HG02798 (cell line): ENCODE results near the gene OPA3.
"Not testable (repeated sequence)": the region's sequence is repeated elsewhere in the genome, so short reads cannot be mapped to it uniquely, and the experiment has no call there.

Experiments
- ATAC-seq: cut with Tn5 transposase; IDR thresholded peaks from one replicate; pipeline ENCODE4 v1.9.1; 2021; ENCODE audit warnings: mild to moderate bottlenecking; ENCODE audit not compliant: unreplicated experiment, poor library complexity

OPA3 gene

GRCh38 chr19:45526143-45526542 lies 58.5 kb downstream of the OPA3 start:
- ATAC-seq, result no peak

GRCh38 chr19:45524575-45525129 lies 60.0 kb downstream of the OPA3 start:
- ATAC-seq, result no peak

GRCh38 chr19:45523642-45524256 lies 60.9 kb downstream of the OPA3 start:
- peak; percentile 82 for ATAC-seq

GRCh38 chr19:45522010-45522941 lies 62.3 kb downstream of the OPA3 start:
- ATAC-seq, result no peak

GRCh38 chr19:45518469-45518826 lies 66.2 kb downstream of the OPA3 start:
- ATAC-seq, result no peak

GRCh38 chr19:45517641-45518468 lies 66.7 kb downstream of the OPA3 start:
- ATAC-seq, result no peak

- ATAC-seq, result no peak
Observed at GRCh38 chr19:45517238-45517637, 67.4 kb downstream of the OPA3 start.

GRCh38 chr19:45515807-45516401 lies 68.7 kb downstream of the OPA3 start:
- ATAC-seq, result no peak

- no peak for ATAC-seq
Observed at GRCh38 chr19:45515081-45515624, 69.4 kb downstream of the OPA3 start.

GRCh38 chr19:45514376-45515051 lies 70.1 kb downstream of the OPA3 start:
- ATAC-seq, result no peak

- no peak for ATAC-seq
Observed at GRCh38 chr19:45512881-45513483, 71.6 kb downstream of the OPA3 start.

- no peak for ATAC-seq
Observed at GRCh38 chr19:45511074-45511473, 73.5 kb downstream of the OPA3 start.

GRCh38 chr19:45510352-45510751 lies 74.2 kb downstream of the OPA3 start:
- ATAC-seq, result not testable (repeated sequence)

- ATAC-seq, result no peak
Observed at GRCh38 chr19:45509692-45510015, 74.9 kb downstream of the OPA3 start.

GRCh38 chr19:45508861-45509691 lies 75.5 kb downstream of the OPA3 start:
- no peak for ATAC-seq

GRCh38 chr19:45508417-45508860 lies 76.2 kb downstream of the OPA3 start:
- ATAC-seq, result no peak

GRCh38 chr19:45507872-45508416 lies 76.7 kb downstream of the OPA3 start:
- no peak for ATAC-seq
